ENCODE results near the gene MATCAP1. TPM values are rescaled to one million over a fixed set of nuclear protein-coding genes. Genes with fewer than 3 reads are reported as not detected.

The MATCAP1 gene
- total and polyA plus RNA-seq, 12 donors = 12.6 to 237 (median 49.8) TPM

DNA sequence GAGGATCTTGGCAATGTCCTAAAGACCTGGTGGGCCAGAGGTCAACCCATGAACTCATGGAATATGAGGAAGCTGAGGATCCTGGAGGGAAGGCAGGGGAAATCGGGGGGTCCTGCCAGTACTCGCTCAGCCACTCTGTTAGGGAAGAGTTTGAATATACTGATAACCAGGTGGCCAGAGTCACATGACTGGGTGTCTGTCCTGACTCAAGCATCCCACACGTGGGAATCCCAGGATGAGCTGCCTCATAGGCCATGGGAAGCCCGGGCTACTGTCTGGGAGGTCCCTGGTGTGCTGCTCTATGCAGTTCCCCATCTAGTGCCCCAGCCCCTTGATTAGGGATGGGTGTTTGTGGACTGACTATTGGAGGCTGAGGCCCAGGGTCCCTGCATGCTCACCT, 4.6 kb upstream of the MATCAP1 start:
- intact Hi-C loops (cut with DNase I) = no loop called here
- H3K36me3 ChIP-seq (replicated peaks in 1 of 2) = no peaks in the 10 kb centered on the region
- no peaks in the 10 kb centered on the region for H3K27me3 ChIP-seq
- peaks cover 23 to 40% of the 10 kb centered on the region in 2 donors for H3K4me1 ChIP-seq (replicated peaks in 1 of 2)
- H3K27ac ChIP-seq = no peak overlapping the region
- H3K9me3 ChIP-seq (replicated peaks in 1 of 3) = no peaks in the 10 kb centered on the region
- WGBS, 4 donors = 71 to 84% (median 80%) methylated on average over 4 of the region's 4 CpGs
- DNase-seq = no peak
- H3K4me3 ChIP-seq = no peak overlapping the region
- TF ChIP-seq, protein P1, sequence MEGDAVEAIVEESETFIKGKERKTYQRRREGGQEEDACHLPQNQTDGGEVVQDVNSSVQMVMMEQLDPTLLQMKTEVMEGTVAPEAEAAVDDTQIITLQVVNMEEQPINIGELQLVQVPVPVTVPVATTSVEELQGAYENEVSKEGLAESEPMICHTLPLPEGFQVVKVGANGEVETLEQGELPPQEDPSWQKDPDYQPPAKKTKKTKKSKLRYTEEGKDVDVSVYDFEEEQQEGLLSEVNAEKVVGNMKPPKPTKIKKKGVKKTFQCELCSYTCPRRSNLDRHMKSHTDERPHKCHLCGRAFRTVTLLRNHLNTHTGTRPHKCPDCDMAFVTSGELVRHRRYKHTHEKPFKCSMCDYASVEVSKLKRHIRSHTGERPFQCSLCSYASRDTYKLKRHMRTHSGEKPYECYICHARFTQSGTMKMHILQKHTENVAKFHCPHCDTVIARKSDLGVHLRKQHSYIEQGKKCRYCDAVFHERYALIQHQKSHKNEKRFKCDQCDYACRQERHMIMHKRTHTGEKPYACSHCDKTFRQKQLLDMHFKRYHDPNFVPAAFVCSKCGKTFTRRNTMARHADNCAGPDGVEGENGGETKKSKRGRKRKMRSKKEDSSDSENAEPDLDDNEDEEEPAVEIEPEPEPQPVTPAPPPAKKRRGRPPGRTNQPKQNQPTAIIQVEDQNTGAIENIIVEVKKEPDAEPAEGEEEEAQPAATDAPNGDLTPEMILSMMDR (IDR thresholded peaks at IDR 0.05) = no peak
- TF ChIP-seq POLR2A (IDR thresholded peaks at IDR 0.05) = no peak

DNA sequence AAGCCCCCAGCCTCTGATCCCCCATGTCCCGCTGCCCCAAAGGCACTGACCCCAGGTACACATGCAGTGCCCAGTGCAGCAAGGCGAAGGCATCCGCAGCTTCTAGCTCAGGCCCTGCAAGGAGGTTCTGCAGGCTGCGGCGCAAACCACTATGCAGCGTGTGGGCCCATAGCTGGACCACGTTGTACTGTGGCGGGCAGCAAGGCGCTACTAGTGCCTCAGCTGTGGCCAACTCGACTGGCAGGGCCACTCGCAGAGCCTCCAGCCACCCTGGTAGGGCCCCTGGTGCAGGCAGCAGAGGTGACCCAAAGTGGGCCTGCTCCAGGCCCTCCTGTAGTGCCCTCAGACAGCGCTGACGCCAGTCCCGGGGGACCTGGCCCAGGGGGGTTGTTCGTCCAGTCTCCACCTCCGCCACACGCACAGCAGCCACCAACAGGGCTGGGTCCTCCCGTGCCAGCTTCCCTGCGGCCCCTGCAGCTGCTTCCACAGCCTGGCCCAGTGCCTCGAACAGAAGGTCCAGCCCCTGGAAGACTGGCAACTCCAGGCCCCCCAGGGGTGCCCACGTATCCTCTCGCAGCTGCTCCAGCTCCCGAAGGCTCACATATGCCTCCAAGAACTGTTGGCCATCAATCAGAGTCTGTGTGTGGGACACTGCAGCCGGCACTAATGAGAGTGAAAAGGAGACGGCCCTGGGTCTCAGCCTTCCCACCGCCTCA, 3.6 kb upstream of the MATCAP1 start:
- no peaks in the 10 kb centered on the region for H3K36me3 ChIP-seq (replicated peaks in 1 of 2)
- WGBS, 4 donors = 87 to 91% (median 88%) methylated on average over 9 to 26 of the region's 26 CpGs
- intact Hi-C loops (cut with DNase I) = no loop called here
- no peaks in the 10 kb centered on the region for H3K27me3 ChIP-seq
- H3K9me3 ChIP-seq (replicated peaks in 1 of 3) = no peaks in the 10 kb centered on the region
- H3K27ac ChIP-seq = no peak overlapping the region
- TF ChIP-seq, protein P1 (IDR thresholded peaks at IDR 0.05) = no peak
- TF ChIP-seq POLR2A (IDR thresholded peaks at IDR 0.05) = no peak
- H3K4me3 ChIP-seq = no peak overlapping the region
- peaks cover 19 to 40% of the 10 kb centered on the region in 2 donors for H3K4me1 ChIP-seq (replicated peaks in 1 of 2)
- DNase-seq = no peak

DNA sequence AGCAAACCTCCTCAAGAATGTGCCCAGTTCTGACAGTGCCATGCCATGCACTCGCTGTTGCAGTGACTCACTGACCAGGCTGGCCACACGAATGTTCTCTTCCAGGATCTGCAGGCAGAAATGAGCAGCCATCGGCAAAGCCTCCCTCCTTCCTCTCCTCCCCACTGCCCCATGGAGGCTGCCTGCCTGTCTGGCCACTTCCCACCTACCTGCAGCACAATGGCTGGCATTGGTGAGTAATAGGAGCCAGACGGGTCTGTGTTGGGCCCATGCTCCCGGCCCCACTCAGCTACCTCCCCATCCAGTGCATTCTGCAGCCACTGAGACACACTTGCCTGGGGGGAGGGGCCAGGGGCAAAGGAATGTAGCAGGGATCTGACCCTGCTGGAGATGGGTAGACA, 2.8 kb upstream of the MATCAP1 start:
- intact Hi-C loops (cut with DNase I) = no loop called here
- H3K4me3 ChIP-seq = no peak overlapping the region
- H3K9me3 ChIP-seq (replicated peaks in 1 of 3) = no peaks in the 10 kb centered on the region
- WGBS, 4 donors = 38 to 48% (median 44%) methylated on average over 3 to 5 of the region's 5 CpGs
- DNase-seq = no peak
- TF ChIP-seq, protein P1 (IDR thresholded peaks at IDR 0.05) = no peak
- TF ChIP-seq POLR2A (IDR thresholded peaks at IDR 0.05) = no peak
- peak overlapping the region in 1 of 5 donors; percentile 99 for H3K27ac ChIP-seq
- H3K27me3 ChIP-seq = no peaks in the 10 kb centered on the region
- H3K36me3 ChIP-seq (replicated peaks in 1 of 2) = no peaks in the 10 kb centered on the region
- peaks cover 24 to 44% of the 10 kb centered on the region in 2 donors for H3K4me1 ChIP-seq (replicated peaks in 1 of 2)

DNA sequence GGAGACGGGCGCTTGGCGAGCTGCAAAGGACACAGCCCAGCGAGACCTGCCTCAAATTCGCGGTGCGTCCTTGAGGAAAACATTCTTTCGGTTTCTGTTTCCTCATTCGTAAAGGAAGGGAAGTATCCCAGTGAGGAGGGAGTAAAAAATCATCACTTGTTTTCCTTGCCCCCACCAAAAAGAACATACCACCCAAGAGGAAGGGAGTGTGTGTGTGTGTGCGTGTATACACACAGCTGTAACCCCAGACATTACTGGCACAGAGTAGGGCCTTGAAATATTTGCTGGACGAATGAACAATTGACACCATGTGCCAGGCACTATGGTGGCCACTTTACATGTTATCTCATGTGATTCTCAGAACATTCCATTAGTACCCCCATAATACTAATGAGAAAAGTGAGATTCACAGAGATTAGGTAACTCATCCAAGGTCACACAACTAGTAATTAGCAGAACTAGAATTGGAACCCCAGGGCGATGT, 1.9 kb upstream of the MATCAP1 start:
- intact Hi-C loops (cut with DNase I) = no loop called here
- Histone ChIP-seq H3K27me3 (no peaks in the 10 kb centered on the region), H3K4me3 (no peak overlapping the region), H3K27ac (peak overlapping the region in 2 of 5 donors; percentile 99), H3K36me3 (replicated peaks in 1 of 2) (no peaks in the 10 kb centered on the region), H3K4me1 (replicated peaks in 1 of 2) (peaks cover 29 to 47% of the 10 kb centered on the region in 2 donors), H3K9me3 (replicated peaks in 1 of 3) (no peaks in the 10 kb centered on the region)
- DNase-seq = no peak
- 7 to 11% (median 10%) methylated on average over 10 to 12 of the region's 12 CpGs for WGBS, 4 donors
- TF ChIP-seq, protein P1 (IDR thresholded peaks at IDR 0.05) = peak in 2 of 6 experiments; percentile 5 to 29
- no peak for TF ChIP-seq POLR2A (IDR thresholded peaks at IDR 0.05)
